Activated CD4-positive, alpha-beta T cell treated with anti-CD3 and anti-CD28 coated beads, Interleukin-2, amount 10 ng/mL, durations not matched to agents 7 days and 5 days (primary cell): ENCODE measurements around the gene WDR43. TPM values are rescaled to one million over a fixed set of nuclear protein-coding genes. Genes with fewer than 3 reads are reported as not detected.
A peak's percentile ranks its signal among the peaks of the same experiment; 100 is the strongest.
"Not testable (repeated sequence)": the region's sequence is repeated elsewhere in the genome, so short reads cannot be mapped to it uniquely, and the experiment has no call there.

Experiments
- CTCF ChIA-PET: fragments of 350-600 bp; sonication (Branson Sonifier 250); formaldehyde crosslinking; loops from one replicate; lab custom pipeline; 2021; ENCODE audit warnings: antibody characterized with exemption; lab: Charles Lee
- POLR2A ChIA-PET: fragments of 350-600 bp; sonication (Branson Sonifier 250); formaldehyde crosslinking; loops from one replicate; lab custom pipeline; 2021; ENCODE audit warnings: antibody characterized with exemption; lab: Charles Lee
- DNase-seq: peaks from one replicate; pipeline ENCODE4 v3.0.0-alpha.2; 2020
- H3K27ac Mint-ChIP-seq: one replicate; pipeline ENCODE4 v1.8.0; 2021; ENCODE audit warnings: mild to moderate bottlenecking, moderate library complexity, mixed read lengths
- H3K27me3 Mint-ChIP-seq: one replicate; pipeline ENCODE4 v1.8.0; 2021; ENCODE audit warnings: mixed read lengths
- H3K36me3 Mint-ChIP-seq: one replicate; pipeline ENCODE4 v1.8.0; 2021; ENCODE audit warnings: low read depth, mixed read lengths
- H3K4me1 Mint-ChIP-seq: one replicate; pipeline ENCODE4 v1.8.0; 2021; ENCODE audit warnings: mixed read lengths
- H3K4me3 Mint-ChIP-seq: one replicate; pipeline ENCODE4 v1.8.0; 2021; ENCODE audit warnings: mild to moderate bottlenecking, moderate library complexity, mixed read lengths
- H3K9me3 Mint-ChIP-seq: one replicate; pipeline ENCODE4 v1.8.0; 2021; ENCODE audit warnings: mixed read lengths
- total RNA-seq, 2 experiments: library from RNA; stranded (reverse); gene quantifications; one replicate each; pipeline ENCODE4 v1.2.3, GENCODE V29; 2021

Gene WDR43
- total RNA-seq, 2 experiments from 2014 or later, result 52.9 to 74.6 TPM

GRCh38 chr2:28977176-28977875, 82.9 kb downstream of the WDR43 start:
- no peaks in the 10 kb centered on the region for H3K27me3 Mint-ChIP-seq
- H3K4me1 Mint-ChIP-seq, result peaks cover 10% of the 10 kb centered on the region
- ChIA-PET POLR2A (no interaction called here), CTCF (interaction anchor here (1.1 to 1.3 kb wide), 2 partner anchors 9 to 35 kb away, joined by 3 to 4 read pairs; no protein-coding TSS in a partner anchor)
- H3K27ac Mint-ChIP-seq, result peak overlapping the region; percentile 57
- H3K36me3 Mint-ChIP-seq, result no peaks in the 10 kb centered on the region
- H3K4me3 Mint-ChIP-seq, result no peak overlapping the region
- no peak for DNase-seq
- H3K9me3 Mint-ChIP-seq, result peaks cover 6% of the 10 kb centered on the region

- H3K27ac Mint-ChIP-seq, DNase-seq, H3K27me3 Mint-ChIP-seq, H3K4me1 Mint-ChIP-seq, POLR2A ChIA-PET, H3K36me3 Mint-ChIP-seq, H3K9me3 Mint-ChIP-seq, H3K4me3 Mint-ChIP-seq: not testable (repeated sequence)
- CTCF ChIA-PET, result interaction anchor here (1.1 to 1.3 kb wide), 2 partner anchors 9 to 35 kb away, joined by 3 to 4 read pairs; no protein-coding TSS in a partner anchor
These were observed 83.5 kb downstream of the WDR43 start for GRCh38 chr2:28978001-28978400.

GRCh38 chr2:28978606-28979005, 84.1 kb downstream of the WDR43 start:
- no peak overlapping the region for H3K27ac Mint-ChIP-seq
- ChIA-PET CTCF (interaction anchor here (0.6 to 1.3 kb wide), 2 partner anchors 8 to 411 kb away, joined by 3 to 4 read pairs; no protein-coding TSS in a partner anchor), POLR2A (no interaction called here)
- H3K4me3 Mint-ChIP-seq, result no peak overlapping the region
- no peak for DNase-seq
- H3K36me3 Mint-ChIP-seq, result no peaks in the 10 kb centered on the region
- peaks cover under 1% of the 10 kb centered on the region for H3K4me1 Mint-ChIP-seq
- H3K27me3 Mint-ChIP-seq, result no peaks in the 10 kb centered on the region
- peaks cover 3% of the 10 kb centered on the region for H3K9me3 Mint-ChIP-seq

GRCh38 chr2:28979041-28979440, 84.6 kb downstream of the WDR43 start:
- H3K4me1 Mint-ChIP-seq, result no peaks in the 10 kb centered on the region
- no peaks in the 10 kb centered on the region for H3K36me3 Mint-ChIP-seq
- no peak overlapping the region for H3K4me3 Mint-ChIP-seq
- no peak for DNase-seq
- H3K27me3 Mint-ChIP-seq, result no peaks in the 10 kb centered on the region
- no peaks in the 10 kb centered on the region for H3K9me3 Mint-ChIP-seq
- ChIA-PET CTCF (interaction anchor here (0.6 kb wide), 1 partner anchor 411 kb away, joined by 3 read pairs; no protein-coding TSS in a partner anchor), POLR2A (no interaction called here)
- H3K27ac Mint-ChIP-seq, result no peak overlapping the region

- H3K4me1 Mint-ChIP-seq, result no peaks in the 10 kb centered on the region
- H3K27me3 Mint-ChIP-seq, result no peaks in the 10 kb centered on the region
- peak overlapping the region; percentile 9 for H3K27ac Mint-ChIP-seq
- no peaks in the 10 kb centered on the region for H3K9me3 Mint-ChIP-seq
- no peak for DNase-seq
- H3K4me3 Mint-ChIP-seq, result no peak overlapping the region
- H3K36me3 Mint-ChIP-seq, result no peaks in the 10 kb centered on the region
- POLR2A ChIA-PET, result no interaction called here
- CTCF ChIA-PET, result interaction anchor here (0.6 to 1.1 kb wide), 2 partner anchors 32 to 122 kb away, joined by 3 read pairs; no protein-coding TSS in a partner anchor
These were observed 85.3 kb downstream of the WDR43 start for GRCh38 chr2:28979576-28980366.

- no peak overlapping the region for H3K4me3 Mint-ChIP-seq
- CTCF ChIA-PET, result interaction anchor here (0.6 to 1.1 kb wide), 2 partner anchors 31 to 114 kb away, joined by 3 to 4 read pairs; no protein-coding TSS in a partner anchor
These were observed 86.0 kb downstream of the WDR43 start for GRCh38 chr2:28980368-28981015.

GRCh38 chr2:28981016-28981441, 86.6 kb downstream of the WDR43 start, which contains the start of gene TOGARAM2:
TOGARAM2 (plus strand) TSS chr2:28981298; CDS start chr2:28994835, 13,537 bp downstream.
- Mint-ChIP-seq H3K27ac (peak within 1 kb of the TSS; percentile 46), H3K4me1 (peaks cover 1% of the 10 kb centered on the region), H3K36me3 (no peaks in the 10 kb centered on the region), H3K9me3 (no peaks in the 10 kb centered on the region), H3K4me3 (no peak within 1 kb of the TSS), H3K27me3 (no peaks in the 10 kb centered on the region)
- ChIA-PET CTCF (interaction anchor here (0.6 to 1.1 kb wide), 3 partner anchors 20 to 115 kb away, joined by 3 to 4 read pairs (median 3); no protein-coding TSS in a partner anchor), POLR2A (no interaction called here)
- no peak for DNase-seq

More at GRCh38 chr2:28980368-28981015, 86.0 kb downstream of the WDR43 start:
- no peak for DNase-seq
- POLR2A ChIA-PET, result no interaction called here
- Mint-ChIP-seq H3K27me3 (no peaks in the 10 kb centered on the region), H3K36me3 (no peaks in the 10 kb centered on the region), H3K9me3 (no peaks in the 10 kb centered on the region), H3K27ac (peak overlapping the region; percentile 46), H3K4me1 (no peaks in the 10 kb centered on the region)

- no peaks in the 10 kb centered on the region for H3K36me3 Mint-ChIP-seq
- no peaks in the 10 kb centered on the region for H3K9me3 Mint-ChIP-seq
- H3K27ac Mint-ChIP-seq, result no peak overlapping the region
- H3K4me3 Mint-ChIP-seq, result no peak overlapping the region
- H3K27me3 Mint-ChIP-seq, result no peaks in the 10 kb centered on the region
- ChIA-PET CTCF (interaction anchor here (0.6 to 1.0 kb wide), 2 partner anchors 21 to 23 kb away, joined by 3 read pairs; no protein-coding TSS in a partner anchor), POLR2A (no interaction called here)
- H3K4me1 Mint-ChIP-seq, result peaks cover 5% of the 10 kb centered on the region
- no peak for DNase-seq
These were observed 87.3 kb downstream of the WDR43 start for GRCh38 chr2:28981620-28982376.

- H3K27ac Mint-ChIP-seq, result no peak overlapping the region
- H3K4me3 Mint-ChIP-seq, result no peak overlapping the region
These were observed 88.0 kb downstream of the WDR43 start for GRCh38 chr2:28982381-28982950.

GRCh38 chr2:28986429-28986828, 92.0 kb downstream of the WDR43 start:
- Mint-ChIP-seq H3K27me3 (no peaks in the 10 kb centered on the region), H3K36me3 (no peaks in the 10 kb centered on the region), H3K27ac (no peak overlapping the region), H3K9me3 (no peaks in the 10 kb centered on the region), H3K4me3 (no peak overlapping the region), H3K4me1 (peaks cover 5% of the 10 kb centered on the region)
- POLR2A ChIA-PET, result no interaction called here
- CTCF ChIA-PET, result interaction anchor here (0.9 to 3.0 kb wide), 3 partner anchors 9 to 166 kb away, joined by 3 to 8 read pairs (median 4); no protein-coding TSS in a partner anchor
- DNase-seq, result no peak

More at GRCh38 chr2:28982381-28982950, 88.0 kb downstream of the WDR43 start:
- no peaks in the 10 kb centered on the region for H3K36me3 Mint-ChIP-seq
- no peak for DNase-seq
- peaks cover 5% of the 10 kb centered on the region for H3K4me1 Mint-ChIP-seq
- CTCF ChIA-PET, result interaction anchor here (0.6 kb wide), 1 partner anchor 24 kb away, joined by 3 read pairs; no protein-coding TSS in a partner anchor
- H3K27me3 Mint-ChIP-seq, result no peaks in the 10 kb centered on the region
- no peaks in the 10 kb centered on the region for H3K9me3 Mint-ChIP-seq
- POLR2A ChIA-PET, result no interaction called here

GRCh38 chr2:28989973-28990372, 95.5 kb downstream of the WDR43 start:
- Mint-ChIP-seq H3K27ac (no peak overlapping the region), H3K4me1 (peaks cover 5% of the 10 kb centered on the region), H3K36me3 (no peaks in the 10 kb centered on the region), H3K9me3 (no peaks in the 10 kb centered on the region), H3K4me3 (no peak overlapping the region), H3K27me3 (no peaks in the 10 kb centered on the region)
- CTCF ChIA-PET, result no interaction called here
- POLR2A ChIA-PET, result no interaction called here
- no peak for DNase-seq
